HepG2 (cell line): ENCODE data around the gene BCAM. TPM values are rescaled to one million over a fixed set of nuclear protein-coding genes. Genes with fewer than 3 reads are reported as not detected.

ENCODE experiments used
- BCL6 ChIP-seq: IDR thresholded peaks from 2 replicates; pipeline ENCODE4 v1.6.1; 2016; ENCODE audit warnings: missing genetic modification reagents, missing compliant biosample characterization
- ETV5 ChIP-seq: IDR thresholded peaks from 2 replicates; pipeline ENCODE4 v1.6.1; 2018; ENCODE audit warnings: missing biosample characterization, missing genetic modification reagents, inconsistent platforms, borderline replicate concordance
- HNF4A ChIP-seq: sonication (generic); formaldehyde crosslinking; IDR thresholded peaks from 2 replicates; pipeline ENCODE4 v1.4.0; 2020; ENCODE audit warnings: missing genetic modification reagents
- NFKBIZ ChIP-seq: IDR thresholded peaks from 2 replicates; pipeline ENCODE4 v1.6.1; 2018; ENCODE audit warnings: missing genetic modification reagents, missing compliant biosample characterization
- PITX1 ChIP-seq: sonication (generic); formaldehyde crosslinking; IDR thresholded peaks from 2 replicates; pipeline ENCODE4 v1.5.1; 2020; ENCODE audit warnings: mild to moderate bottlenecking, missing genetic modification reagents
- SOX13 ChIP-seq, 3 experiments: fragments of 450-650 bp in 1 of 3; sonication (generic) in 1 of 3; formaldehyde crosslinking in 1 of 3; IDR thresholded peaks in 2 of 3; conservative IDR thresholded peaks in 1 of 3; 2 replicates each; pipeline versions ENCODE4 v1.5.0 to v1.6.1; 2016 to 2020; ENCODE audit warnings: antibody characterized with exemption in 1 of 3, mild to moderate bottlenecking in 1 of 3, missing compliant biosample characterization in 1 of 3, missing genetic modification reagents in 1 of 3, moderate library complexity in 1 of 3
- SP5 ChIP-seq: IDR thresholded peaks from 2 replicates; pipeline ENCODE4 v1.6.1; 2016; ENCODE audit warnings: low read depth, borderline replicate concordance
- THAP9 ChIP-seq: sonication (generic); formaldehyde crosslinking; IDR thresholded peaks from 2 replicates; pipeline ENCODE4; 2020; ENCODE audit warnings: missing genetic modification reagents, mild to moderate bottlenecking, borderline replicate concordance
- ZBTB21 ChIP-seq: sonication (generic); formaldehyde crosslinking; IDR thresholded peaks from 2 replicates; pipeline ENCODE4 v1.4.0; 2020; ENCODE audit warnings: missing genetic modification reagents
- ZFY ChIP-seq: sonication (generic); formaldehyde crosslinking; IDR thresholded peaks from 2 replicates; pipeline ENCODE4 v1.4.0; 2020; ENCODE audit warnings: missing genetic modification reagents
- ZMYM2 ChIP-seq: sonication (generic); formaldehyde crosslinking; IDR thresholded peaks from 2 replicates; pipeline ENCODE4 v1.8.0; 2022; ENCODE audit warnings: mild to moderate bottlenecking, missing genetic modification reagents
- ZNF350 ChIP-seq: sonication (generic); formaldehyde crosslinking; IDR thresholded peaks from 2 replicates; pipeline ENCODE4 v1.4.0; 2020; ENCODE audit warnings: mild to moderate bottlenecking, low read depth, missing genetic modification reagents, borderline replicate concordance
- ZNF547 ChIP-seq: sonication (generic); formaldehyde crosslinking; IDR thresholded peaks from 2 replicates; pipeline ENCODE4 v1.5.1; 2020; ENCODE audit warnings: mild to moderate bottlenecking, missing genetic modification reagents
- ZNF761 ChIP-seq: sonication (generic); formaldehyde crosslinking; conservative IDR thresholded peaks from 2 replicates; pipeline ENCODE4 v1.4.0; 2020; ENCODE audit warnings: mild to moderate bottlenecking, missing genetic modification reagents
- ZNF850 ChIP-seq: sonication (generic); formaldehyde crosslinking; conservative IDR thresholded peaks from 2 replicates; pipeline ENCODE4 v1.9.0; 2021; ENCODE audit warnings: mild to moderate bottlenecking, missing genetic modification reagents
- ZSCAN30 ChIP-seq: sonication (generic); formaldehyde crosslinking; IDR thresholded peaks from 2 replicates; pipeline ENCODE4 v1.5.0; 2020; ENCODE audit warnings: mild to moderate bottlenecking, missing genetic modification reagents
- polyA plus RNA-seq, 8 experiments: library from polyadenylated mRNA; depleted of rRNA in 3 of 8; stranded (reverse) in 7 of 8; unstranded in 1 of 8; fragments of >200 nt; fragmentation: Illumina TruSeq in 4 of 8; extraction: Trizol in 4 of 8; gene quantifications; 2 replicates each; pipeline versions ENCODE4 v1.2.1 to v1.2.3, GENCODE V29; 2011 to 2016; ENCODE audit warnings: low read depth in 4 of 8, missing spikeins in 1 of 8, mixed read lengths in 1 of 8; ENCODE audit not compliant: insufficient read depth in 1 of 8
- total RNA-seq, 5 experiments: library from RNA; depleted of rRNA; stranded (reverse); fragments of >200 nt; fragmentation: Illumina TruSeq; extraction: Trizol; gene quantifications; 2 replicates each; pipeline ENCODE4 v1.2.3, GENCODE V29; 2016; ENCODE audit warnings: low read depth in 1 of 5
- TF ChIP-seq, protein P1 (sequence below), 2 experiments: sonication (generic) in 1 of 2; formaldehyde crosslinking in 1 of 2; IDR thresholded peaks; 2 replicates each; pipeline versions ENCODE4 v1.4.0 to v1.6.1; 2018 to 2020; ENCODE audit warnings: missing genetic modification reagents in 2 of 2, borderline replicate concordance in 1 of 2, low read depth in 1 of 2, mild to moderate bottlenecking in 1 of 2, missing biosample characterization in 1 of 2
- TF ChIP-seq, protein P2 (sequence below): sonication (generic); formaldehyde crosslinking; IDR thresholded peaks from 2 replicates; pipeline ENCODE4 v1.5.1; 2020; ENCODE audit warnings: mild to moderate bottlenecking, missing genetic modification reagents, moderate library complexity
- TF ChIP-seq, protein P3 (sequence below): sonication (generic); formaldehyde crosslinking; IDR thresholded peaks from 2 replicates; pipeline ENCODE4 v1.4.0; 2020; ENCODE audit warnings: missing genetic modification reagents

BCAM gene
- total and polyA plus RNA-seq, 2 of the 13 experiments (the other 11 are each of a cell fraction or from before 2014, with no cell fraction given): 51.2 to 62.7 TPM

DNA sequence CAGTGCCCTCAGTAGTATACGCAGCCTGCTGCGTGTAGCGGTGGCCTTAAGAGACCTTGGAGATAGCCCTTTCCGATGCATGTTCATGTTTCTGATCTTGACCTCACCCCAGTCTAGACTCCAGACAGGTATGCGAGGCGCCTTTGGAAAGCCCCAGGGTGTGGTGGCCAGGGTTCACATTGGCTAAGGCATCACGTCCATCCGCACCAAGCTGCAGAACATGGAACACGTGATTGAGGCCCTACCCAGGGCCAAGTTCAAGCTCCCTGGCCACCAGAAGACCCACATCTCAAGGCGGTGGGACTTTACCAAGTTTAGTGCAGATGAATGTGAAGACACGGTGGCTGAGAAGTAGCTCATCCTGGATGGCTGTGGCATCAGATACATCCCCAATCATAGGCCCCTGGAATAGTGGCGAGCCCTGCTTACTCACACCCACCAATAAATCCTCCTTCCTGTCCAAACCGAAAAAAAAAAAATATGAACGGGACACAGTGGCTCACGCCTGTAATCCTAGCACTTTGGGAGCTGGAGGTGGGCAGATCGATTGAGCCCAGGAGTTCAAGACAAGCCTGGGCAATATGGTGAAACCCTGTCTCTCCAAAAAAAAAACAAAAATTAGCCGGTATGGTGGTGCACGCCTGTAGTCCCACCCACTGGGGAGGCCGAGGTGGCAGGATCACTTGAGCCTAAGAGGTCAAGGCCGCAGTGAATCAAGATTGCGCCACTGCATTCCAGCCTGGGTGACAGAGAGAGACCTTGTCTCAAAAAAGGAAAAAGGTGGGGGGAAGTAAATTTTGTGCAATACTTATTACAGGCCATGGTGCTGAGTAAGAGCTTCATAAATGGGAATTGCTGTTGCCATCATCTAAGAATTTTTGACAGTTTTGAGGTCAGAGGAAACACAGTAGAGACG lies 43.6 kb upstream of the BCAM start (continued):
- no peak; the same call in 1 of the 2 replicates for TF ChIP-seq THAP9 (CRISPR knock-in tag)
- no peak for TF ChIP-seq ZFY (CRISPR knock-in tag)
- no peak for TF ChIP-seq ZSCAN30 (CRISPR knock-in tag)
- TF ChIP-seq SP5: peak; percentile 72
- TF ChIP-seq HNF4A (CRISPR knock-in tag): peak; percentile 85
- peak; percentile 17; the same call in 1 of the 2 replicates for TF ChIP-seq ZNF761 (CRISPR knock-in tag)
- TF ChIP-seq PITX1 (CRISPR knock-in tag): peak; percentile 85
- TF ChIP-seq, protein P1, sequence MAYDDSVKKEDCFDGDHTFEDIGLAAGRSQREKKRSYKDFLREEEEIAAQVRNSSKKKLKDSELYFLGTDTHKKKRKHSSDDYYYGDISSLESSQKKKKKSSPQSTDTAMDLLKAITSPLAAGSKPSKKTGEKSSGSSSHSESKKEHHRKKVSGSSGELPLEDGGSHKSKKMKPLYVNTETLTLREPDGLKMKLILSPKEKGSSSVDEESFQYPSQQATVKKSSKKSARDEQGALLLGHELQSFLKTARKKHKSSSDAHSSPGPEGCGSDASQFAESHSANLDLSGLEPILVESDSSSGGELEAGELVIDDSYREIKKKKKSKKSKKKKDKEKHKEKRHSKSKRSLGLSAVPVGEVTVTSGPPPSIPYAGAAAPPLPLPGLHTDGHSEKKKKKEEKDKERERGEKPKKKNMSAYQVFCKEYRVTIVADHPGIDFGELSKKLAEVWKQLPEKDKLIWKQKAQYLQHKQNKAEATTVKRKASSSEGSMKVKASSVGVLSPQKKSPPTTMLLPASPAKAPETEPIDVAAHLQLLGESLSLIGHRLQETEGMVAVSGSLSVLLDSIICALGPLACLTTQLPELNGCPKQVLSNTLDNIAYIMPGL (CRISPR knock-in tag; IDR thresholded peaks at IDR 0.05; ENCODE audit: borderline replicate concordance in 1 of 2, low read depth in 1 of 2): peak in 1 of 2 experiments; percentile 37; a peak in 1 of 4 replicates
- 0 out of 2 replicates have a peak, but pooled peaks have one; percentile 44 for TF ChIP-seq ZNF547
- TF ChIP-seq, protein P2, sequence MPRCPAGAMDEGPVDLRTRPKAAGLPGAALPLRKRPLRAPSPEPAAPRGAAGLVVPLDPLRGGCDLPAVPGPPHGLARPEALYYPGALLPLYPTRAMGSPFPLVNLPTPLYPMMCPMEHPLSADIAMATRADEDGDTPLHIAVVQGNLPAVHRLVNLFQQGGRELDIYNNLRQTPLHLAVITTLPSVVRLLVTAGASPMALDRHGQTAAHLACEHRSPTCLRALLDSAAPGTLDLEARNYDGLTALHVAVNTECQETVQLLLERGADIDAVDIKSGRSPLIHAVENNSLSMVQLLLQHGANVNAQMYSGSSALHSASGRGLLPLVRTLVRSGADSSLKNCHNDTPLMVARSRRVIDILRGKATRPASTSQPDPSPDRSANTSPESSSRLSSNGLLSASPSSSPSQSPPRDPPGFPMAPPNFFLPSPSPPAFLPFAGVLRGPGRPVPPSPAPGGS (CRISPR knock-in tag): peak; percentile 55; the same call in 1 of the 2 replicates
- TF ChIP-seq ETV5 (CRISPR knock-in tag): peak; percentile 39; the same call in 1 of the 2 replicates
- TF ChIP-seq ZNF350 (CRISPR knock-in tag): peak; percentile 81
- peak; percentile 75 for TF ChIP-seq BCL6 (CRISPR knock-in tag)
- peak; percentile 97 for TF ChIP-seq ZMYM2 (CRISPR knock-in tag)
- no peak; the same call in 1 of the 2 replicates for TF ChIP-seq SOX13 (IDR thresholded peaks at IDR 0.05)
- TF ChIP-seq SOX13 (CRISPR knock-in tag; conservative IDR thresholded peaks at IDR 0.05 in 1 of 2, IDR thresholded peaks at IDR 0.05 in 1 of 2): peak in 1 of 2 experiments; percentile 73; a peak in 2 of 4 replicates
- TF ChIP-seq ZBTB21 (CRISPR knock-in tag): peak; percentile 75; the same call in 1 of the 2 replicates
- TF ChIP-seq NFKBIZ (CRISPR knock-in tag): peak; percentile 84; the same call in 1 of the 2 replicates
- TF ChIP-seq ZNF850 (CRISPR knock-in tag): no peak
- TF ChIP-seq, protein P3, sequence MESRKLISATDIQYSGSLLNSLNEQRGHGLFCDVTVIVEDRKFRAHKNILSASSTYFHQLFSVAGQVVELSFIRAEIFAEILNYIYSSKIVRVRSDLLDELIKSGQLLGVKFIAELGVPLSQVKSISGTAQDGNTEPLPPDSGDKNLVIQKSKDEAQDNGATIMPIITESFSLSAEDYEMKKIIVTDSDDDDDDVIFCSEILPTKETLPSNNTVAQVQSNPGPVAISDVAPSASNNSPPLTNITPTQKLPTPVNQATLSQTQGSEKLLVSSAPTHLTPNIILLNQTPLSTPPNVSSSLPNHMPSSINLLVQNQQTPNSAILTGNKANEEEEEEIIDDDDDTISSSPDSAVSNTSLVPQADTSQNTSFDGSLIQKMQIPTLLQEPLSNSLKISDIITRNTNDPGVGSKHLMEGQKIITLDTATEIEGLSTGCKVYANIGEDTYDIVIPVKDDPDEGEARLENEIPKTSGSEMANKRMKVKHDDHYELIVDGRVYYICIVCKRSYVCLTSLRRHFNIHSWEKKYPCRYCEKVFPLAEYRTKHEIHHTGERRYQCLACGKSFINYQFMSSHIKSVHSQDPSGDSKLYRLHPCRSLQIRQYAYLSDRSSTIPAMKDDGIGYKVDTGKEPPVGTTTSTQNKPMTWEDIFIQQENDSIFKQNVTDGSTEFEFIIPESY (CRISPR knock-in tag): peak; percentile 80
